ENCODE measurements around the gene P2RY14.

Gene P2RY14

DNA sequence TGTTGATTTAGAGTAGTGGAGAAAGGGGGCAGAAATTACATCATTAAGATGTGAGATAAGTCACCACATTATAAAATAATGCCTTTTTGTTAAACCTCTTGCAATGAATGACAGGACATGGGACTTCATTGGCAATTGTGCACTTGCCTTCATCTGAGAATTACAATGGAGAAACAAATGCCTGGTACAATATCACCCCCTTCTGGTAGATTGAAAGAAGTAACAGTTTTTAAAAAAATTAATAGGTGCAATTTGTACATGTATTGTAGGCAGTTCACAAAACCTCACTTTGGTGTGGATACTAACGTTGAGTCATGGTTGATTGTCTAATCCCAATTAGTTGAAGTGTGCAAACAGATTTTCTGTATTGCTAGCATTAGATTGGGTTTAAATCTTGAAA is 4.6 kb upstream of the P2RY14 start:
- Histone ChIP-seq H3K9ac (ENCODE audit: low read length) (no peak overlapping the region), H3K4me3 (ENCODE audit: low read length) (no peak overlapping the region), H3K4me1 (ENCODE audit: low read length) (peaks cover 33% of the 10 kb centered on the region)

DNA sequence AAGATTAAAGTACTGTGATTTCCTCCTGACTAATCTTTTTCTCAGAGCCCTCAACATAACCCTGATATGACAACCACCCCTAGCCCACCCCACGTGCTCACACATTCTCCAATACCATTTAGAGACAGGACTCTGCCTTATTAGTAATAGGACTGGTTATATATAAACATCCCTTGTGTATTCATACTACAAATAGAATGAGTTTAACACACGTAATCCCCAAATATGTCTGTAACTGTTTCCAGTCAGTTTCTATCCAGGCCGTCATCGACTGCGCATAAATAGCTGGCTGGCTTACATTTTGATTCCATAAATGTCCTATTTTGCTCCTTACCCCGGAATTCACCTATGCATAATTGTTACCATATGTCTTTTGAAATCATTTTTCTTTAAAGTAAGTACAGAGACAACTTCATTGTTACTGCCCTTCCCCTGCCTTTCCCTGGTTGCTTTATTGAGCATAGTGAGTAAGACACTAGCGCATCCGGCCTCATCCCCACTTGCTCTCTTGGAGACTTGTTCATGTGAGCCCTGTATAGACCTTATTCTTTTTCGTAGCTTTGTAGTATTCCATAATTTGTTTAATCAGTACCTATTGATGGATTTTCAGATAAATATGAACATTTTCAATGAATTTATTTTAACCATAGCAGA is 3.5 kb upstream of the P2RY14 start:
- H3K4me1 ChIP-seq (ENCODE audit: low read length), result peaks cover 44% of the 10 kb centered on the region
- TF ChIP-seq, protein P1, sequence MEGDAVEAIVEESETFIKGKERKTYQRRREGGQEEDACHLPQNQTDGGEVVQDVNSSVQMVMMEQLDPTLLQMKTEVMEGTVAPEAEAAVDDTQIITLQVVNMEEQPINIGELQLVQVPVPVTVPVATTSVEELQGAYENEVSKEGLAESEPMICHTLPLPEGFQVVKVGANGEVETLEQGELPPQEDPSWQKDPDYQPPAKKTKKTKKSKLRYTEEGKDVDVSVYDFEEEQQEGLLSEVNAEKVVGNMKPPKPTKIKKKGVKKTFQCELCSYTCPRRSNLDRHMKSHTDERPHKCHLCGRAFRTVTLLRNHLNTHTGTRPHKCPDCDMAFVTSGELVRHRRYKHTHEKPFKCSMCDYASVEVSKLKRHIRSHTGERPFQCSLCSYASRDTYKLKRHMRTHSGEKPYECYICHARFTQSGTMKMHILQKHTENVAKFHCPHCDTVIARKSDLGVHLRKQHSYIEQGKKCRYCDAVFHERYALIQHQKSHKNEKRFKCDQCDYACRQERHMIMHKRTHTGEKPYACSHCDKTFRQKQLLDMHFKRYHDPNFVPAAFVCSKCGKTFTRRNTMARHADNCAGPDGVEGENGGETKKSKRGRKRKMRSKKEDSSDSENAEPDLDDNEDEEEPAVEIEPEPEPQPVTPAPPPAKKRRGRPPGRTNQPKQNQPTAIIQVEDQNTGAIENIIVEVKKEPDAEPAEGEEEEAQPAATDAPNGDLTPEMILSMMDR (IDR thresholded peaks at IDR 0.05; ENCODE audit: low read depth, low read length), result no peak
- no peak for TF ChIP-seq EZH2phosphoT487 (IDR thresholded peaks at IDR 0.05; ENCODE audit: low read depth)

More for the DNA sequence above, 4.6 kb upstream of the P2RY14 start:
- H3K27ac ChIP-seq (ENCODE audit: low read length), result no peak overlapping the region
- H3K79me2 ChIP-seq (ENCODE audit: low read length), result peaks cover 8% of the 10 kb centered on the region
- H3K27me3 ChIP-seq (ENCODE audit: low read depth, low read length), result no peaks in the 10 kb centered on the region
- no peak overlapping the region for H2AFZ ChIP-seq (ENCODE audit: low read depth, low read length)
- H3K36me3 ChIP-seq (replicated peaks; ENCODE audit: low read depth, low read length), result no peaks in the 10 kb centered on the region
- TF ChIP-seq EZH2phosphoT487 (IDR thresholded peaks at IDR 0.05; ENCODE audit: low read depth), result no peak
- TF ChIP-seq, protein P1 (IDR thresholded peaks at IDR 0.05; ENCODE audit: low read depth, low read length), result peak; percentile 80
- no peaks in the 10 kb centered on the region for H3K9me3 ChIP-seq (ENCODE audit: insufficient read depth, low read length)
- H3K4me2 ChIP-seq (ENCODE audit: low read length), result no peak overlapping the region
- no peaks in the 10 kb centered on the region for H4K20me1 ChIP-seq (ENCODE audit: insufficient read depth, low read length)

DNA sequence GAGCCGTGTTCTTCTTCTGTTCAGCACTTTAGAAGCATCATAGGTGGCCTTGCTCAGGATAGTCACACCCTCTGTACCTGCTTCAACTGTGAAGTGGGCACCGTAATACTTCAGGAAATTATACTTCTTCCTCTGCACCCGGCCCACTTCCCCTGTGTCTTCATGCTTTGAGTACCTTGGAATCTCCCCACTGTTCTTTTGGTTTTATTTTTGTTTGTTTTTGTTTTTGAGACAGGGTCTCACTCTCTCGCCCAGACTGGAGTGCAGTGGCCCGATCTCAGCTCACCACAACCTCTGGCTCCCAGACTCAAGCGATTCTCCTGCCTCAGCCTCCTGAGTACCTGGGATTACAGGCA is 1.7 kb downstream of the P2RY14 start:
- H3K36me3 ChIP-seq (replicated peaks; ENCODE audit: low read depth, low read length), result no peaks in the 10 kb centered on the region
- peaks cover 40% of the 10 kb centered on the region for H3K79me2 ChIP-seq (ENCODE audit: low read length)
- H3K4me2 ChIP-seq (ENCODE audit: low read length), result peak overlapping the region; percentile 88
- peak overlapping the region; percentile 78 for H3K4me3 ChIP-seq (ENCODE audit: low read length)
- H3K4me1 ChIP-seq (ENCODE audit: low read length), result peaks cover 90% of the 10 kb centered on the region
- no peak overlapping the region for H2AFZ ChIP-seq (ENCODE audit: low read depth, low read length)
- no peaks in the 10 kb centered on the region for H3K27me3 ChIP-seq (ENCODE audit: low read depth, low read length)
- no peaks in the 10 kb centered on the region for H4K20me1 ChIP-seq (ENCODE audit: insufficient read depth, low read length)
- TF ChIP-seq, protein P1 (IDR thresholded peaks at IDR 0.05; ENCODE audit: low read depth, low read length), result no peak
- no peak for TF ChIP-seq EZH2phosphoT487 (IDR thresholded peaks at IDR 0.05; ENCODE audit: low read depth)
- no peaks in the 10 kb centered on the region for H3K9me3 ChIP-seq (ENCODE audit: insufficient read depth, low read length)
- peak overlapping the region; percentile 87 for H3K9ac ChIP-seq (ENCODE audit: low read length)
- H3K27ac ChIP-seq (ENCODE audit: low read length), result peak overlapping the region; percentile 99

More for the DNA sequence above, 3.5 kb upstream of the P2RY14 start:
- Histone ChIP-seq H3K4me3 (ENCODE audit: low read length) (no peak overlapping the region), H3K4me2 (ENCODE audit: low read length) (no peak overlapping the region), H3K27me3 (ENCODE audit: low read depth, low read length) (no peaks in the 10 kb centered on the region), H2AFZ (ENCODE audit: low read depth, low read length) (no peak overlapping the region), H3K9ac (ENCODE audit: low read length) (no peak overlapping the region), H3K9me3 (ENCODE audit: insufficient read depth, low read length) (no peaks in the 10 kb centered on the region), H3K27ac (ENCODE audit: low read length) (no peak overlapping the region), H3K36me3 (replicated peaks; ENCODE audit: low read depth, low read length) (no peaks in the 10 kb centered on the region), H3K79me2 (ENCODE audit: low read length) (peaks cover 16% of the 10 kb centered on the region), H4K20me1 (ENCODE audit: insufficient read depth, low read length) (no peaks in the 10 kb centered on the region)

DNA sequence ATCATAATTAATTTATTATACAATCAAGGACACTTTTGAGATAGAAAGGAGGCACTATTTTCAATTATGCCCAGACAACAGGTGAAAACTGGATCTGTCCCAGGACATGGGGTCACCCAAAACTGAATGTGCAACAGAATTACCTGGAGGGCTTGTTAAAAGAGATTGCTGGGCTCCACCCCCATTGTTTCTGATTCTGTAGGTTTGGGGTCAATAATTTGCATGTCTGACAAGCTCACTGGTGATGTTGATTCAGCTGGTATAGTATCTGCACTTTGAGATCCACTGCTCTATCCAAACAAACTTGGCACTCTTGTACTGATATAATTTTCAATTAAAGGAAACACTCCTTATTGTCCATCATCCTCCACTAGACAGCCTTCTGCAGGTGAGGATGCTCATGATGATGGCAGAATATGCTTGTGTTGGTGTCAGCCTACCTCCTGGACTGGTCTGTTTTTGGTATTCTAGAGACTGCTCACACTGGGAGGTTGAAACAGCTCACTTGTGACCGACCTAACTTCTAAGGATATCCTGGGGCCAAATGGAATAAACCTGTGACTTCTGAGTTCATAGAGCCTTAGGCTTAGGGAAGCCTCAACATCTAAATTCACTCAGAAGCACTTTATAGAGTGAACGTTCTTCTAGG is 2.2 kb downstream of the P2RY14 start:
- Histone ChIP-seq H3K79me2 (ENCODE audit: low read length) (peaks cover 44% of the 10 kb centered on the region), H3K36me3 (replicated peaks; ENCODE audit: low read depth, low read length) (no peaks in the 10 kb centered on the region), H2AFZ (ENCODE audit: low read depth, low read length) (no peak overlapping the region), H3K9me3 (ENCODE audit: insufficient read depth, low read length) (no peaks in the 10 kb centered on the region), H3K27me3 (ENCODE audit: low read depth, low read length) (no peaks in the 10 kb centered on the region), H3K9ac (ENCODE audit: low read length) (peak overlapping the region; percentile 87), H3K4me3 (ENCODE audit: low read length) (peak overlapping the region; percentile 78), H3K27ac (ENCODE audit: low read length) (peak overlapping the region; percentile 99), H4K20me1 (ENCODE audit: insufficient read depth, low read length) (no peaks in the 10 kb centered on the region), H3K4me2 (ENCODE audit: low read length) (peak overlapping the region; percentile 88), H3K4me1 (ENCODE audit: low read length) (peaks cover 95% of the 10 kb centered on the region)
- TF ChIP-seq EZH2phosphoT487 (IDR thresholded peaks at IDR 0.05; ENCODE audit: low read depth), result no peak
- TF ChIP-seq, protein P1 (IDR thresholded peaks at IDR 0.05; ENCODE audit: low read depth, low read length), result no peak
